ENCODE measurements around the gene LRRC74B. TPM values are rescaled to one million over a fixed set of nuclear protein-coding genes. Genes with fewer than 3 reads are reported as not detected.
A peak's percentile ranks its signal among the peaks of the same experiment; 100 is the strongest.

The LRRC74B gene
- total RNA-seq, 1 donor: not detected

- Histone ChIP-seq H3K27me3 (ENCODE audit: insufficient read depth, low read length) (no peaks in the 10 kb centered on the region), H3K36me3 (ENCODE audit: insufficient read depth, low read length) (no peaks in the 10 kb centered on the region), H3K4me1 (ENCODE audit: insufficient read depth, low read length) (peaks cover 62% of the 10 kb centered on the region), H3K9me3 (ENCODE audit: low read depth, low read length) (no peaks in the 10 kb centered on the region), H3K4me2 (ENCODE audit: insufficient read depth, low read length) (no peak overlapping the region), H4K20me1 (ENCODE audit: insufficient read depth, low read length) (no peaks in the 10 kb centered on the region), H2AFZ (ENCODE audit: low read length) (no peak overlapping the region), H3K27ac (ENCODE audit: low read depth, low read length) (peak overlapping the region; percentile 60), H3K4me3 (ENCODE audit: insufficient read depth, low read length) (no peak overlapping the region), H3K79me2 (ENCODE audit: insufficient read depth, low read length) (no peaks in the 10 kb centered on the region)
- no peak for TF ChIP-seq CTCF (IDR thresholded peaks at IDR 0.05; ENCODE audit: extremely low read depth, low read depth, low read length)
- DNase-seq (ENCODE audit: insufficient read length, low spot score, missing footprints): peak; percentile 94
These were observed 3.8 kb upstream of the LRRC74B start for GRCh38 chr22:21041937-21042336.

GRCh38 chr22:21042978-21043859 is 2.5 kb upstream of the LRRC74B start:
- peak; percentile 62 for DNase-seq (ENCODE audit: insufficient read length, low spot score, missing footprints)
- TF ChIP-seq CTCF (IDR thresholded peaks at IDR 0.05; ENCODE audit: extremely low read depth, low read depth, low read length): no peak
- Histone ChIP-seq H3K9me3 (ENCODE audit: low read depth, low read length) (no peaks in the 10 kb centered on the region), H3K79me2 (ENCODE audit: insufficient read depth, low read length) (no peaks in the 10 kb centered on the region), H4K20me1 (ENCODE audit: insufficient read depth, low read length) (no peaks in the 10 kb centered on the region), H3K4me1 (ENCODE audit: insufficient read depth, low read length) (peaks cover 51% of the 10 kb centered on the region), H3K4me2 (ENCODE audit: insufficient read depth, low read length) (no peak overlapping the region), H3K4me3 (ENCODE audit: insufficient read depth, low read length) (no peak overlapping the region), H2AFZ (ENCODE audit: low read length) (no peak overlapping the region), H3K27ac (ENCODE audit: low read depth, low read length) (no peak overlapping the region), H3K36me3 (ENCODE audit: insufficient read depth, low read length) (no peaks in the 10 kb centered on the region), H3K27me3 (ENCODE audit: insufficient read depth, low read length) (no peaks in the 10 kb centered on the region)

DNA sequence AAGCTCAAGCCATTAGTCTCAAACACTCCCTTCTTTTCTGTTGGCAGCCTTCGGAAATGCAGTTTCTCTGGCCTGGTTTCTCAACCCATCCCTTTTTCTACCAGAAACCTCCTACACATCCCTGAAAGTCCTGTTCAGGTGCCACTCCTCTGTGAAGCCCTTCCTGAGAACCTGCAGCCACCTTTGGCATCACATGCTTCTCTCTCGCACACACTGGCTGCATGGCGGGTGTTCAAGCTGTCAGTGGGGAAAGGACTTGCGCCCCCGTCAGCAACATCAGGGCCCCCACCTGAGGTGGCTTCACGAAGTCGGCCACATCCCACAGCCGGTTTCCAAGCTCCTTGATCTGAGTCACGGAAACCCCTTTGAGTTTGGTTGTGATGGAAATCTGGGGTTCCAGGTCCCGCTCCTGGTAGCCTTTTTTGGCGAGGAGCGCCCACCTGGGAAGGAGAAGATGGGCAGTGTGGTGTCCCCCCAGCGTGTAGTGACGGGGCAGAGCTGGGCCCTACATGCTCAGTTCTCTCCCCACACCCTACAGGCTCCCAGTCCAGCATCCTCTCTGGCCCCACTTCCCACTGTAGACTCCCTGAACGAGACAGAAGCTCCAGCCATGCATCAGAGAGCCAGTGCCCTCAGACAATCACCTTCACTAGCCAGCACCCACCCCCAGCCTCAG is 1.7 kb upstream of the LRRC74B start:
- Histone ChIP-seq H2AFZ (ENCODE audit: low read length) (no peak overlapping the region), H3K27me3 (ENCODE audit: insufficient read depth, low read length) (no peaks in the 10 kb centered on the region), H3K79me2 (ENCODE audit: insufficient read depth, low read length) (no peaks in the 10 kb centered on the region), H3K9me3 (ENCODE audit: low read depth, low read length) (no peaks in the 10 kb centered on the region), H3K36me3 (ENCODE audit: insufficient read depth, low read length) (no peaks in the 10 kb centered on the region), H3K4me3 (ENCODE audit: insufficient read depth, low read length) (no peak overlapping the region), H3K4me1 (ENCODE audit: insufficient read depth, low read length) (peaks cover 44% of the 10 kb centered on the region), H3K27ac (ENCODE audit: low read depth, low read length) (peak overlapping the region; percentile 95), H3K4me2 (ENCODE audit: insufficient read depth, low read length) (peak overlapping the region; percentile 45), H4K20me1 (ENCODE audit: insufficient read depth, low read length) (no peaks in the 10 kb centered on the region)
- DNase-seq (ENCODE audit: insufficient read length, low spot score, missing footprints): peak; percentile 63
- no peak for TF ChIP-seq CTCF (IDR thresholded peaks at IDR 0.05; ENCODE audit: extremely low read depth, low read depth, low read length)

Data from osteoblast (primary cell).